ENCODE measurements around the gene KDM3B. TPM values are rescaled to one million over a fixed set of nuclear protein-coding genes. Genes with fewer than 3 reads are reported as not detected.

The KDM3B gene
- total RNA-seq, 2 donors from 2014 or later = 61.2 to 85.1 TPM

DNA sequence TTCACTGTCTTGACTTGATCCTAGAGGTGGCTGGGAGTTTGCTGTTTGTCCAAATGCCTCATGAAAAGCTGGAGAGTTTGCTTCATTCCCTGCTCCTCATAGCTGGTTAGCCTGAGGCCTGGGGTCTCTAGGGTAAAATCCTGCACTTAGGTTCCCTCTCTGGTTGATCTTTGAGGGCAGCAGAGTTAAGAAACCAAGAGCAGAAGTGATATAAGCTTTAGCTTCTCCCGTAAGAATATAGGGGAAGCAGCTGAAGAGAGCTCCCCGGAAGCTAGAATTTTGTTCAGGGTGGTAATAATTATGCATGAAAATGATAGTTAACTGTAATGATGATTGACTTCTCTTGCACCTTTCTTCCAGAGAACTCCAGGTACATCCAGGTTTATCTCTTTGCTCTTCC lies 13.0 kb upstream of the KDM3B start:
- Histone ChIP-seq H3K4me3 (peak overlapping the region; percentile 73 to 94), H3K4me1 (replicated peaks) (peaks cover 5% of the 10 kb centered on the region)
- TF ChIP-seq POLR2A (IDR thresholded peaks at IDR 0.05) = no peak
- TF ChIP-seq, protein P1, sequence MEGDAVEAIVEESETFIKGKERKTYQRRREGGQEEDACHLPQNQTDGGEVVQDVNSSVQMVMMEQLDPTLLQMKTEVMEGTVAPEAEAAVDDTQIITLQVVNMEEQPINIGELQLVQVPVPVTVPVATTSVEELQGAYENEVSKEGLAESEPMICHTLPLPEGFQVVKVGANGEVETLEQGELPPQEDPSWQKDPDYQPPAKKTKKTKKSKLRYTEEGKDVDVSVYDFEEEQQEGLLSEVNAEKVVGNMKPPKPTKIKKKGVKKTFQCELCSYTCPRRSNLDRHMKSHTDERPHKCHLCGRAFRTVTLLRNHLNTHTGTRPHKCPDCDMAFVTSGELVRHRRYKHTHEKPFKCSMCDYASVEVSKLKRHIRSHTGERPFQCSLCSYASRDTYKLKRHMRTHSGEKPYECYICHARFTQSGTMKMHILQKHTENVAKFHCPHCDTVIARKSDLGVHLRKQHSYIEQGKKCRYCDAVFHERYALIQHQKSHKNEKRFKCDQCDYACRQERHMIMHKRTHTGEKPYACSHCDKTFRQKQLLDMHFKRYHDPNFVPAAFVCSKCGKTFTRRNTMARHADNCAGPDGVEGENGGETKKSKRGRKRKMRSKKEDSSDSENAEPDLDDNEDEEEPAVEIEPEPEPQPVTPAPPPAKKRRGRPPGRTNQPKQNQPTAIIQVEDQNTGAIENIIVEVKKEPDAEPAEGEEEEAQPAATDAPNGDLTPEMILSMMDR (IDR thresholded peaks at IDR 0.05) = no peak

DNA sequence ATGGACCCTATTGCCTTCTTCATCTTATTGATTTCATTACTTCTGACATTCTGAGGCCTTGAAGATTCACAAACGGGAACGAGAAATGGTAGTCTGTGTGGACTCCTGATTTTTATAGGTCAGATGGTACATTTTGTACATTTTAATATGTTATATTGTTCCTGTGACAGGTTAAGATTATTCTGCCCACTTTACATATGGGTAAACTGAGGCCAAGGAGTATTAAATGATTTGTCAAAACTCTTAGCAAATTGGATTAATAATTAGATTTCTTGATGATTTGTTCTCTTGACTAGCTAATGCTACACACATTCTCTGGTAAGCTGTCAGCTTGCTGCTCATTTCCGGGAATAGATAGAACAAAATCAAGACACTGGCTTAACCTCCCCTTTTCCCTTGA lies 12.5 kb upstream of the KDM3B start:
- H3K27me3 ChIP-seq (replicated peaks; ENCODE audit: insufficient read depth) = no peaks in the 10 kb centered on the region
- 63% methylated on average over 3 of the region's 3 CpGs for WGBS
- peaks cover 4 to 5% of the 10 kb centered on the region in 2 donors for H3K36me3 ChIP-seq
- intact Hi-C loops (cut with DNase I) = no loop called here
- peak overlapping the region in 1 of 2 donors; percentile 94 for H3K4me3 ChIP-seq
- TF ChIP-seq POLR2AphosphoS5 (IDR thresholded peaks at IDR 0.05) (no peak), POLR2A (IDR thresholded peaks at IDR 0.05) (no peak)
- TF ChIP-seq, protein P1 (IDR thresholded peaks at IDR 0.05) = no peak
- no peak for DNase-seq (ENCODE audit: low spot score)
- H3K4me1 ChIP-seq (replicated peaks) = peaks cover 5% of the 10 kb centered on the region
- H3K27ac ChIP-seq = peak overlapping the region; percentile 98
- no peaks in the 10 kb centered on the region for H3K9me3 ChIP-seq

More for the DNA sequence above, 13.0 kb upstream of the KDM3B start:
- Histone ChIP-seq H3K36me3 (no peaks in the 10 kb centered on the region), H3K27me3 (replicated peaks; ENCODE audit: insufficient read depth) (no peaks in the 10 kb centered on the region), H3K27ac (peak overlapping the region; percentile 98), H3K9me3 (no peaks in the 10 kb centered on the region)
- 29% methylated on average over 2 of the region's 2 CpGs for WGBS
- DNase-seq (ENCODE audit: low spot score) = no peak
- intact Hi-C loops (cut with DNase I) = loop anchor here (10.0 kb wide), 1 partner anchor 125 kb away; the partner anchor contains the start of gene CDC23

DNA sequence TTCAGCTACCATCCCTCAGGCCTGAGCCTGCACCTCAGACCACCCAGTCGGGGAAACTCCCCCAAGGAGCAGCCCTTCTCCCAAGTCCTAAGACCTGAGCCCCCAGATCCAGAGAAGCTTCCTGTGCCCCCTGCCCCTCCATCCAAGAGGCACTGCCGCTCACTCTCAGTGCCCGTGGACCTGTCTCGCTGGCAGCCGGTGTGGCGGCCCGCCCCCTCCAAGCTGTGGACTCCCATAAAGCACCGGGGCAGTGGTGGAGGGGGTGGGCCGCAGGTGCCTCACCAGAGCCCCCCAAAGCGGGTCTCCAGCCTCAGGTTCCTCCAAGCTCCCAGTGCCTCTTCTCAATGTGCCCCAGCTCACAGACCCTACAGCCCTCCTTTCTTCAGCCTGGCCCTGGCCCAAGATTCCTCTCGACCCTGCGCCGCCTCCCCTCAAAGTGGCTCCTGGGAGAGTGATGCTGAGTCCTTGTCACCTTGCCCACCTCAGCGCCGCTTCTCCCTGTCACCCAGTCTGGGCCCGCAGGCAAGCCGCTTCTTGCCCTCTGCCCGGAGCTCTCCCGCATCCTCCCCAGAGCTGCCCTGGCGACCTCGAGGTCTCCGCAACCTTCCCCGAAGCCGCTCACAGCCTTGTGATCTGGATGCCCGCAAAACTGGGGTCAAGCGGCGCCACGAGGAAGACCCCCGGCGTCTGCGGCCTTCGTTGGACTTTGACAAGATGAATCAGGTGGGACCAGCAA lies 7.4 kb upstream of the KDM3B start:
- H3K36me3 ChIP-seq = peaks cover 14 to 16% of the 10 kb centered on the region in 2 donors
- H3K4me3 ChIP-seq = no peak overlapping the region
- TF ChIP-seq POLR2A (IDR thresholded peaks at IDR 0.05) (no peak), POLR2AphosphoS5 (IDR thresholded peaks at IDR 0.05) (no peak)
- TF ChIP-seq, protein P1 (IDR thresholded peaks at IDR 0.05) = no peak
- H3K4me1 ChIP-seq (replicated peaks) = no peaks in the 10 kb centered on the region
- H3K27me3 ChIP-seq (replicated peaks; ENCODE audit: insufficient read depth) = no peaks in the 10 kb centered on the region
- WGBS = 96% methylated on average over 32 of the region's 32 CpGs
- intact Hi-C loops (cut with DNase I) = no loop called here
- H3K27ac ChIP-seq = no peak overlapping the region
- no peak for DNase-seq (ENCODE audit: low spot score)
- no peaks in the 10 kb centered on the region for H3K9me3 ChIP-seq

DNA sequence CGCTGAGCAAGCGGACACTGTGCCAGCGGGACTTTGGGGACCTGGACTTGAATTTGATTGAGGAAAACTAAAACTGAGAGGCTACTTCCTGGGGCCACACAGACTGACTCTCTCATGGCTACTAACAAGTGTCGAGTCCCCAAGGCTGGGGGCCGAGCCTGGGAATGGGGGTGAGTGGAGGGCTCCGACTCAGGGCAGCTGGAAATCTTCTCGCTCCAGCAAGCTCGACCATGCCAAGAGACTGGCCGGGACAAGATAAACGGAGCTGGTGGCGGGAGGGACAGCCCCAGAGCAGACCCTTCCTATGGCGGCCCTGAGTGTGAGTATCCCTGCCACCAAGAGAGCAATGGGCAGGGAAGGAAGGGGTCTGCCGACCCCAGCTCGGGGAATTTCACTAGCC lies 5.6 kb upstream of the KDM3B start:
- H3K4me1 ChIP-seq (replicated peaks) = no peaks in the 10 kb centered on the region
- no peaks in the 10 kb centered on the region for H3K27me3 ChIP-seq (replicated peaks; ENCODE audit: insufficient read depth)
- no peak for DNase-seq (ENCODE audit: low spot score)
- no peak overlapping the region for H3K27ac ChIP-seq
- TF ChIP-seq POLR2AphosphoS5 (IDR thresholded peaks at IDR 0.05) (no peak), POLR2A (IDR thresholded peaks at IDR 0.05) (no peak)
- TF ChIP-seq, protein P1 (IDR thresholded peaks at IDR 0.05) = no peak
- no peaks in the 10 kb centered on the region for H3K9me3 ChIP-seq
- H3K4me3 ChIP-seq = no peak overlapping the region
- H3K36me3 ChIP-seq = peaks cover 14 to 16% of the 10 kb centered on the region in 2 donors
- 88% methylated on average over 14 of the region's 14 CpGs for WGBS
- intact Hi-C loops (cut with DNase I) = no loop called here

All from prostate gland (tissue), 2 donors.